GM18909 (cell line): ENCODE results near the gene TMEM190.
"Not testable (repeated sequence)": the region's sequence is repeated elsewhere in the genome, so short reads cannot be mapped to it uniquely, and the experiment has no call there.

ENCODE experiments used
- ATAC-seq: cut with Tn5 transposase; IDR thresholded peaks from one replicate; pipeline ENCODE4 v1.9.1; 2021; ENCODE audit warnings: mild to moderate bottlenecking; ENCODE audit not compliant: unreplicated experiment, poor library complexity

TMEM190 gene

DNA sequence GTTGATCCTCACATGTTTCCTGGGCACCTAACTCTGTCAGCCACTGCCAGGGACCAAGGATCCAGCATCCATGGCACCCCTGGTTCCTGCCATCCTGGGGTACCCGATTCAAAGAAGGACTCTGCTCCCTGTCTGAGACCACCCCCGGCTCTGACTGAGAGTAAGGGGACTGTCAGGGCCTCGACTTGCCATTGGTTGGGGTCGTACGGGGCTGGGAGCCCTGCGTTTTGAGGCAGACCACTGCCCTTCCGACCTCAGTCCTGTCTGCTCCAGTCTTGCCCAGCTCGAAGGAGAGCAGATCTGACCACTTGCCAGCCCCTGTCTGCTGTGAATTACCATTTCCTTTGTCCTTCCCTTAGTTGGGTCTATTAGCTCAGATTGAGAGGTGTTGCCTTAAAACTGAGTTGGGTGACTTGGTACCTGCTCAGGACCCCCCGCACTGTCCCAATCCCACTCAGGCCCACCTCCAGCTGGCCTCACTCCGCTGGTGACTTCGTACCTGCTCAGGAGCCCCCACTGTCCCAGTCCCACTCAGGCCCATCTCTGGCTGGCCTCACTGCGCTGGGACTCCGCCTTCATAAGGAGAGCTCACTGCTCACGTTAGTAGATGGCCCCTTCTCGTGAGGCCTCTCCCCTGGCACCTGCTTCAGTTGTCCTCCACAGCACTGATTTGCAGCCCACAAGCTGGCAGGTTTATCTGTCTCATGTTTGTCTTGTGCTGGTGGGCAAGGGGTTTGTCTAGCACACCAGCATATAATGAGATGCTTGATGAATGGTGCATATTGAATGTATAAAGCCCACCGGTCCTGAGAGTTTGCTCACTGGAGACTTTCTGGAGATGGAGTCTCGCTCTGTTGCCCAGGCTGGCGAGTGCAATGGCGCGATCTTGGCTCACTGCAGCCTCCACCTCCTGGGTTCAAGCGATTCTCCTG lies 13.0 kb downstream of the TMEM190 start:
- no peak for ATAC-seq

DNA sequence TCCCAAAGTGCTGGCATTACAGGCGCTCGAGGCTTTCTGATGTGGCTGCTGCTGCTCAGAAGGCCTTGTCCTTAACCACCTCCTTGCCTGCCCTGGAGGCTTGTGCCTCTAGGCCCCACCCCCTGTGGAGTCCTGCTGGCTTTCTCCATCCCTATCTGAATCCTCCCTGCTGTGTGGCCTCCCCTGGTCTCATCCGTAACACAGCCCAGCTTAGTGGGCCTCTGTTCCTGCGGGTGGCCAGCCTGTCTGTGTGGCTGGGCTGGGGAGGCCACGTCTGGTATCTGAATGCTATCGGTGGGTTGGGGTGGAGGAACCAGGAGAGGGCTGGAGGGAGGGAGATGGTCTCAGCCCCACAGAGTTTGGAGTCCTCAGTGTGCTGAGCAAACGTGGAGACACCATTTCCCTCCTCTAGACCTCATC lies 13.8 kb downstream of the TMEM190 start:
- ATAC-seq: no peak

DNA sequence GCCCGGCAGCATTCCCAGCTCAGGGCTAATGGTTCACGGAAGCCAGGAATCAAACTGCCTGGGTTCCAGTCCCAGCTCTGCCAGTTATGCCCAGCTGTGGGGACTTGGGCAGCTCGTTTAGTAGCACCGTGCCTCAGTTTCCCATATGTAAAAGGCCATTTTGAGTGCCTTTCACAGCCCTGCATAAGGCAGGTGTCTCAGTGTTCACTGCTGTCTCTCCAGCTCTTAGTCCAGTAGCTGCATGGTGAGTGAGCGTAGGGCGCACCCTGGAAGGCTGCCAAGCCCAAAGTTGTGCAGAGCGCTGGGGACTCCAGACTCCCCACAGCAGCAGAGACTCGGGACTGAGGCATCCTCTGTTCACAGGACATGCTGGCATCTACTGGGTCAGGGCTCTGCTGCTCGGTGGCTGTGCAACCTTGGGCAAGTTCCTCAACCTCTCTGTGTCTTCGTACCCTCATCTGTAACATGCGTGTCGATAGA lies 14.6 kb downstream of the TMEM190 start:
- no peak for ATAC-seq

DNA sequence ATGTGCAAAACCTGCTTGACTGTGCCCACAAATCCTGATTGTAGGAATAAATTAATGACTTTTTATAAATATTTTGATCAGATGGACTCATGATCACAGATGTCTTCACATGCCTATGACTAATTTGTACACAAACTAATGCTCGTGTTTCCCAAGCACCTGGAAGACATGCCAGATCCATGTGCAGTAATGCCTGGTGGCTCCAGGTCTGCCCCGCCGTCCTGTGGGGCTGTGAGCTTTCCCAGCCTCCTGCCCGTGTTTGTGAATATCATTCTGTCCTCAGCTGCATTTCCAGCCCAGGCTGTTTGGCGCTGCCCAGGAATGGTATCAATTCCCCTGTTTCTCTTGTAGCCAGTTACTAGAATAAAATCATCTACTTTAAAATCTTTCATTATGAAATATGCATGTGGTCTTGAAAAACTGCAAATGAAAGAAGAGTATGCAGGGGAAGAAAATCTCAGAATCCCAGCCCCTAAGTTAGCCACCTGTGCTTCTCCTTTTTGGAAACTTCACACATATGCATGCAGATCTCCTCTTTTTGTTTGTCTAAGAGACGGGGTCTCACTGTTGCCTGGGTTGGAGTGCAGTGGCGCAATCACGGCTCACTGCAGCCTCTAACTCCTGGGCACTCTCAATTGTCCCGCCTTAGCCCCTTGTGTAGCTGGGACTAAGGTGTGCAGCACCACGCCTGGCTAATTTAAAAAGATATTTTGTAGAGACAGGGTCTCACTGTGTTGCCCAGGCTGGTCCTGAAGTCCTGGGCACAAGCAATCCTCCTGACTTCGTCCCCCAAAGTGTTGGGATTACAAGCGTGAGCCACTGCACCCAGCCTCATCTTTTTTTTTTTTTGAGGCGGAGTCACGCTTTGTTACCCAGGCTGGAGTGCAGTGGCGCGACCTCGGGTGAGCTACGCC lies 15.3 kb downstream of the TMEM190 start:
- no peak for ATAC-seq

DNA sequence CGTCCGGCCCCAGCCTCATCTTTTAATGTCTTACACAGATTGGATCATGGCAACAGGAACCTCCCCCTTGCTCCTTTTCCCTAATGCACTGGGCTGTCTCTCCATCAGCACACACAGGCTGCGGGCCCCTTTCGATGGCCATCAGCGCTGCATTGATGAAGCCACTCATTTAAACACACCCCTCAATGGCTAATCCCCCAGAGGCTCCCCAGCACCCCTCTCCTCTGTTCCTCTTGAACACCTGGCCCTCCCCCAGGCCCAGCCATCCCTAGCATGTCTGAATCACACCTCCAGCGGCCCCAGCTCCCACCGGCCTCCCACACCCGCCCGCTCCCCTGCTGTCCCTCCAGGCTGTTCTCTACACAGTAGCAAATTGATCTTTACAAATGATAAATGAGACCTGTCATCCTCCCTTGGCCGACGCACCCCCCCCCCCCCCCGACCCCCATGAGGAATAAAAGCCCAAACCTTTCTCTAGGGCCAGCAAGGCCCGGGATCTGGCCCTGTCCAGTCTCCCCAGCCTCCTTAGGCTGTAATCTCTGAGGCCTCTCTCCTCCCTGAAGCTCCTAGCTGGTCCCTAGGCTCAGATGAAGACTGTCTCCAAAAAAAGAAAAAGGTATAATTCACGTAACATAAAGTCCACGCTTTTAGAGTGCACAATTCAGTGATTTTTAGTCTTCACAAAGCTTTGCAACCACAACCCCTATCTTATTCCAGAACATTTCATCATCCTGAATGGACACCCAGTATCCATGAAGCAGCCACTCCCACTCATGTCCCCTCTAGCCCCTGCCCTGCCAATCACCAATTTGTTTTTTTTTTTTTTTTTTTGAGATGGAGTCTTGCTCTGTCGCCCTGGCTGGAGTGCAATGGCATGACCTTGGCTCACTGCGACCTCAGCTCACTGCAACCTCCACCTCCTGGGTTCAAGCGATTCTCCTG lies 16.5 kb downstream of the TMEM190 start:
- no peak for ATAC-seq

DNA sequence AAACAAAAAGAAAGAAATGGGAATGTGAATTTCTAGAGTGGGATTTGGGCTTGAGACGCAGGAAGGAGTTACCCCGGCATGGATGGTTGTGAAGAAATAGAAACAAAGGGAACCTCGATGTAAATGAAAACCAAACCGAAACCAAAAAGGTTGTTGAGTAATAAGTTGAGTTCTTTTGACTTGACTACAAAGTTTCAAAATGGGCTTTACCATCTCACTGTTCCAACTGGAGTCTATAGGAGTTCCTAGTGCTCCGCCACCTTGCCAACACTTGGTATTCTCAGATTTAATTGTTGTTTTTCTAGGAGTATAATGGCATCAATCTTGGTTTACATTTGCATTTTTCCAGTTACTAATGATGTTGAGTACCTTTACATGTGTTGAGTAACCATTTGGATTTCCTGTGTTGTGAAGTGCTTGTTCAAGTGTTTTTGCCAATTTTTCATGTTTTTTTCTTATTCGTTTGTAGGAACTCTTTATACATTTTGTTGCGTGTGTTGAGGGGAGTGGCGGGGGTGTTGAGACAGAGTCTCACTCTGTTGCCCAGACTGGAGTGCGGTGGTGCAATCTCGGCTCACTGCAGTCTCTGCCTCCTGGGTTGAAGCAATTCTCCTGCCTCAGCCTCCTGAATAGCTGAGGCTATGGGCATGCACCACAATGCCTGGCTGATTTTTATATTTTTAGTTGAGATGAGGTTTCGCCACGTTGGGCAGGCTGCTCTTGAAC lies 21.7 kb downstream of the TMEM190 start:
- ATAC-seq: no peak

DNA sequence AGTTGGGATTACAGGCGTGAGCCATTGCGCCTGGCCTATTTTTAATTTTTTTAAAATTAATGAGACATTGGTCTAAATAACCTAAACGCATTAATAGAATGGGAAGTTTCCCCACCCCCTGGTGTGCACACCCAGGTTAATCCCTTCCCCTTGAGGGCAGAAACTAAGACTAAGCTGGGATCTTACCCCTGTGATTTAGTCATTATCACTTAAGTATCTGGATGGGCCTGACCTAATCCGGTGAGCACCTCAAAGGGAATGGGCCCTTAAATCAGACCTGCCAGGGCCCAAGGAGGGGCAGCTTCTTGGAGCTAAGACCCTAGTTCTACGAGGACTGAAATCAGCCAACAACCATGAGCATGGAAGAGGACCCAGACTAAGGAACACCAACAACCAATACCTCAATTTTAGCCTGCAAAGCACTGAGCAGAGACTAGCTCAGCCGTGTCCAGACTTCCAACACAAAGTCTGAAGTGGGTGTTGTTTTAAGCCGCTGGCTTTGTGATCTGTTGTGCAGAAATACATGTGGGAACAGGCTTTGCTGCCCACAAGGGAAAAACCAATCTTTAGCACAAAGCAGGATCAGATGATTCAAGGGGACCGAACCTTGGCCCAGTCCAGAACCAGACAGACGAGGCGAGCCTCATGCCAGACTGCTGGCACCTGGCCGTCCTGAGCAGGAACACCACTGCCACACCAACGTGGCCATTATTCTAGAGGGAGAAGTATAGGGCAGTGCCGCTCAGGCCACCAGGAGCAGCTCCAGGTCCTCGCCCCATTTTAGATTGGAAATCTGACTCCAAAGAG lies 23.9 kb downstream of the TMEM190 start:
- ATAC-seq: no peak

DNA sequence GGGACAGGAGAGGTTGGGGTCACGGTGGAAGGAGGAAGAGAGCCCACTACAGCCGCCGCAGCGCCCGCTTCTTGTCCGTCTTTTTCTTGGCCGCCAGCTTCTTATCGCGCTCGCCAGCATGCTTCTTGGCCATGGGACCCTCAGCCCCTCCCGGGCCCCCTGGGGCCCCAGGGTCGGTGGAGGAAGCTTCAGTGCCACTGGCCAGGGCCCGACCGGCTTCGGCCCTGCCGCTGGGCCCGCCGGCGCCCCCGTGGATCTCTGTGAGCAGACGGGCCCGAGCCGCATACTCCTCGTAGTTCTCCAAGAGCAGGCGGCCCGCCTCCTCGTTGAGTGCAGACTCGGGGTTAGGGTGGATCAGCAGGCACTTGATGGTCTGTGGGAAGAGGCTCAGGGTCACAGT lies 24.8 kb downstream of the TMEM190 start:
- ATAC-seq: not testable (repeated sequence)

DNA sequence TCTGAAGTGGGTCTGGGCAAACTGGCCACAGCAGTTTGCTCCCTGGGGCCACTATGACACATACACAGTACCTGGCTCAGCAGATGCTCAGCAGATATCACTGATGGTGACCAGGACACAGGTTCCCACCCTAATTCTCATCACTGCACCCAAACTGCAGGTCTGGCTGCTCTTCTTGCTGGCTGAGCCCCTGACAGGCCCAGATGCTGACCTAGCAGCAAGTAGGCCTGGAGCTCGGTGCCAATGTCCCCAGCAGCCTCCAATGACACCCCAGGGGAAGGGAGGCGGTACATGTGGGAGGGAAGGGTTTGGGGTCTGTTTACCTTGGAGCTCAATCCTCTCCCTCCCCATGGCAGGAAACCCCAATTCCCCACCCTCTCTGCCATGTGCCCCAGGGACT lies 25.9 kb downstream of the TMEM190 start:
- ATAC-seq: no peak

DNA sequence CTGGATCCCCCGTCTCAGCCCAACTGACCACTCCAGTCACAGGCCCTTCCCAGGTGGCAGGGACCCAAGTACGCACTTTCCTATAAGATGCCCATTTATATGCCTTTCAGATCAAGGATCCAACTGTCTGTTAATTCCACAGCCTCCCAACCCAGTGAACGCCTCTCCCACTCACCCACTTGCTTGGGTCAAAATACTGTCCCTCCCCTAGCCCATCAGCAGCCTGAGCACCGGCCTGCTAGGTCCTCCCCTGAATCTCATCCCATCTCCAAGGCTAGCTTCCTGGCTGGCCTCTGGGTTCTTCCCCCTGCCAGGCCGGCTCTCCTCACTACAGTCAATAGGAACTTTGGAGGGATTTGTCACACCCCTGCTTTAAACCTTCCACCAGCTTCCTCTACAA lies 29.0 kb downstream of the TMEM190 start:
- no peak for ATAC-seq

DNA sequence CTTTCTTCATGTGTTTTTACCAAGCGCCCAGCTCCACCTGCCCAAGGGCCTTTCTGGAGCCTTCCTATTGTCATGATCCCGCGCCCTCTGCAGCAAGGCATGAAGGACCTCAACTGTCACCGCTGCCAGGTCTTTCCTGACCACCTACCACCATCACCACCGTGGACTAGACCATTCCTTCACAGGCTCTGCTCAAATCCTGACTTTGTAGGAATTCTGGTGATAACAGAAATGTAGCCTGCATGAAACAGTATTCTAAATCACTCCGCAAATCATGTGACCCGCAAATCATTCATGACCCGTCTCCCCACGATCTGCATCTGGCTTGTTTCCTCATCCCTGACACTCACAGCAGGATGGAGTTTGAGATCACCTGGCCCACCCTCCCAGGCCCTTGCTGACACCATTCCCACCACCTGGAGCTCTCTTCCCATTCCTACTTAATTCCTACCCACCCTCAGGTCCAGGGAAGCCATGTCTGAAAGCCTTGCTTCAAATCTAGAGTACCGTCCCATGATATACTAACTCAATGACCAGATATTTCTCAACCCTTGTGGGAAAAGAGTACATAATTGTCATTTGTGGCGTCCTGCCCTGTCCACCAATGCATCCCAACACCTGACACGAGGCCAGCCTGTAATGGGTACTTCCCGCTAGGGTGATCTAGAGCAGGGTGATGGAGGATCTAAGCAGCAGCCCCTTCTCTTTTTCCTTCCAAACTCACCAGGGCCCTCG lies 29.6 kb downstream of the TMEM190 start:
- no peak for ATAC-seq

DNA sequence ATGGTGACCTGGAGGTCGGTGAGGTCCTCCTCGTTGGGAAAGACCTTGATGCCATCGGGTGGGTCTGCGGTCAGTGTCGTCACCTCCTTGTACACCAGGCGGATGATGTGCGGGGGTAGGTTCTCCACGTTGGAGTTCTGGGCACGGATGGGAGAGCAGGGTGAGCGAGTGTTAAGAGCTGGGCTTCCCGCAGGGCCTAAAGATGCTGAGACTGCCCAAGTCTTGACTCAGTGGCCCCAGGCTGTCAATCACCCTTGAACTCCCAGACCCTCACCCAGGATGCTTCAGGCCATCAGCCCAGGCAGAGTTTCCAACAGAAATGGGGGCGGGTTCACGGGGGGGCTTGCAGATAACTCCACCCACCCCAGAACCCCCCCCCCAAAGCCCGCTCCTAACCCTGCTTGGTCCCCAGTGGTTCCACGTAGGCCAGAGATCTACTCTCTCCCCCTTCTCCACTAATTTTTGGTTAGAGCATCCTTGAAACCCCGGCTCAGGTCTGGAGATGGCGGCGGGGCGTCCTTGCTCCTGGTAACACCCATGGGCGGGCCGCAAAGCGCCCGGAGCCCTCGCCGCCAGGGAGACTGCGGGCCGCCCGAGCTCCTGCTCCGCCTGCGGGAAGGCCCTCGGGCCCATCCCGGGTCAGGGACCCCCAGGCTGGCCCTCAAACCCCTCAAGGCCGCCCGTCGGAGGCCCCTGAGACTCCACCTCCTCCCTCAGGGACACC lies 30.4 kb downstream of the TMEM190 start:
- no peak for ATAC-seq

DNA sequence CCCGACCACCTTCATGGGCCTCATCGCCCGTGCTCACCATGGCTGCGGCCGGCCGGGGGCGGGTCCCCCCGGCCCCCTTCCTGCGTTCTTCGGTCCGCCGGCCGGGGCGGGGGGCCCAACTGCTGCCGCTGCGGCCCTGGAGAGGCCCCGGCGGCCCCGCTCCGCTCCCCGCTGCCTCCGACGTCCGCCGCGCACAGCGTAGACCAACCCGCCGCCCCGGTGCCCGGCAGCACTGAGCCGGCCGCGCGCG lies 30.8 kb downstream of the TMEM190 start, which contains the start of gene UBE2S:
Gene UBE2S (minus strand): TSS at position 239 of the 250 bp plus-strand sequence. CDS start 199 bp downstream, at position 40.
- ATAC-seq: peak; percentile 34

DNA sequence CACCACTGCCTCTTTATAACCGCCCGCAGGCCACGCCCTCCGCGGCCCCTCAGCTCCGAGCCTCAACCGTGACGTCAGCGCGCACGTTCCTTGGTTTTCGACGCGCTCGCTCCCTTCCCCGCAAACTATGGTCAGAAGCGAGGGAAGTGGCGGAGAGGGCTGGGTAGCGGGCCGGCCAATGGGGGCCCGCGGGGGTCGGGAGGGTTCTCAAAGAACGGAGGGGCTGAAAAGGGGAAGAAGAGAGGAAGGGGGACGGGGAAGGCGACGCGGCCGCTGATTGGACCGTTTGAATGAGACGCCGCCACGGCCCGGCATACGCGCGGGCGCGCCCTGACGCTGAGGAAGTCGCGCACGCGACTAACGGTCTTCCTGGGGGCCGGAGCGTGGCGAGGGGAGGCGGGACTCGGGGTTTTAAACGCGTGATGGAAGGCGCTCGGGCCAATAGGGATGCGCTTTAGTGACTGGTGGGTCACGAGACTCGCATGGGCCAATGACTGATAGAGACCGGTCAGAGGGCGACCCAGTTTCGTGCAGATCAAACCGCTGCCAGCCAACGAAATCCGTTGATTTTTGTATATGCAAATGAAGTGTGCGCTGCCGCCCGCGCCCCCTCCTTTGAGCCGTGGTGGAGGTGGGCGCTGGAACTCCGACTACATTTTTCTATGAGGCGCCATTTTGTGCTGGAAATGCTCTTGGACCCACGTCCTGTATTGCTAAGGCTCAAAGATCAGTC lies 31.3 kb downstream of the TMEM190 start:
- peak; percentile 87 for ATAC-seq

DNA sequence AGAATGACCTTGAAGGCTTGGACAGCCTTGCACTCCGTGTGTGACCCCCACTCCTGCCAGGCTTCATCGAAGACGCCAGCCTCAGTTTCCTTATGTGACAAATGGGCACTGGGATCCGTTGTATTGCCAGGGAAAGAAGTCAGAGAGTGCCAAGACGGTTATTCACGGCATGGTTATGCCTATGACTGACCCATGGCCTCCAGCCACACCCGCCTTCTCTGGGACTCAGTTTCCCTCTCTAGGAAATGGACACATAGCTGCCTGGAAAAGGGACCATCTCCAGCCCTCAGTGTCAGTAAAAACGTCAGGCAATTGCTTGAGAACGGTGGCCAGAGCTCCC lies 31.9 kb downstream of the TMEM190 start:
- ATAC-seq: no peak

DNA sequence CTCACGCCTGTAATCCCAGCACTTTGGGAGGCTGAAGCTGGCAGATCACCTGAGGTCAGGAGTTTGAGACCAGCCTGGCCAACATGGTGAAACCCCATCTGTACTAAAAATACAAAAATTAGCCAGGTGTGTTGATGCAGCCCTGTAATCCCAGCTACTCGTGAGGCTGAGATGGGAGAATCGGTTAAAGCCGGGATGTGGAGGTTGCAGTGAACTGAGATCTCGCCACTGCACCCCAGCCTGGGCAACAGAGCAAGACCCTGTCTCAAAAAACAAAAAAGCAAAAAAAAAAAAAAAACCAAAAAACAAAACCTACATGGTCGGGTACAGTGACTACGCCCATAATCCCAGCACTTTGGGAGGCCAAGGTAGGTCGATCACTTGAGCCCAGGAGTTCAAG lies 32.6 kb downstream of the TMEM190 start:
- ATAC-seq: not testable (repeated sequence)

DNA sequence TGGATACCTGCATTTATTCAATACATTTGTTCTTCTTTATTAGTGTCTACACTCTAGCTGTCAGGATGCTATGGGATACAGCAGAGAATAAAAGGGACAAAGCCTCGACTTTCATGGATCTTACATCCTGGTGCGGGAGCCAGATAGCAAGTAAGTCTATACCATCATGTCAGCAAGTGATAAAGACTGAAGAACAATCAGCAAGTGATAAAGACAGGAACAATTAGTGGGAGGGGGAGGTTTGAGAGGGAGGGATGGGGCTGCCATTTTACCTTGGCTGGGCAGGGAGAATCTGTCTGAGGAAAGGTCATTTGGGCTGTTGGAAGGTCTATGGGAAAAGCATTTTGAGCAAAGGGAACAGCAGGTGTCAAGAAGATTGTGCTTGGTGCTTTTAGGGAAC lies 33.5 kb downstream of the TMEM190 start:
- no peak for ATAC-seq
